ENCODE data around the gene GPD1. TPM values are rescaled to one million over a fixed set of nuclear protein-coding genes. Genes with fewer than 3 reads are reported as not detected.

GPD1 gene
- total and polyA plus RNA-seq, 10 of the 15 experiments (the other 5 are each of a cell fraction or from before 2014, with no cell fraction given), result 0.04 to 0.61 (median 0.26) TPM; not detected in 1

- SMC1A ChIA-PET (ENCODE audit: uncharacterized antibody, unreplicated experiment), result interaction anchor here (1.1 kb wide), 1 partner anchor 9 kb away, joined by 5 read pairs; no protein-coding TSS in a partner anchor
- H3K4me2 ChIP-seq (ENCODE audit: control insufficient read depth, insufficient read depth), result no peak overlapping the region
- no peak overlapping the region for H3K9ac ChIP-seq (ENCODE audit: control insufficient read depth, insufficient read depth, low read length)
- POLR2A ChIA-PET, result interaction anchor here (0.7 kb wide), 1 partner anchor 33 kb away, joined by 4 read pairs; no protein-coding TSS in a partner anchor
- ATAC-seq (no peak; the same call in 2 of the 3 replicates), DNase-seq (ENCODE audit: low read depth, low spot score) (no peak), FAIRE-seq (no peak)
- H3K9me3 ChIP-seq (replicated peaks; ENCODE audit: control insufficient read depth, insufficient read depth, low read length), result no peaks in the 10 kb centered on the region
- intact Hi-C loops (cut with micrococcal nuclease; ENCODE audit: unreplicated experiment) (no loop called here), in situ Hi-C loops (cut with MboI) (no loop called here)
- BruUV-seq (replicated peaks), result no TSS peak
- peaks cover 3% of the 10 kb centered on the region; the same call in 1 of the 2 replicates for H3K4me1 ChIP-seq (ENCODE audit: control insufficient read depth, insufficient read depth, low read length)
- CTCF ChIA-PET, result interaction anchor here (0.6 to 5.1 kb wide), 3 partner anchors 8 to 987 kb away, joined by 3 to 30 read pairs (median 3); partner anchors contain the start of gene COX14
- H3K4me3 ChIP-seq, result no peak overlapping the region
- RAD21 ChIA-PET (ENCODE audit: unreplicated experiment), result no interaction called here
- peaks cover 3% of the 10 kb centered on the region; the same call in 1 of the 2 replicates for H4K20me1 ChIP-seq (ENCODE audit: control insufficient read depth, insufficient read depth)
- H3K36me3 ChIP-seq (ENCODE audit: control insufficient read depth in 2 of 2, insufficient read depth in 2 of 2, low read length in 1 of 2), result peaks cover 6 to 17% of the 10 kb centered on the region in 2 experiments
- TF ChIP-seq MTA3 (IDR thresholded peaks at IDR 0.05; ENCODE audit: borderline replicate concordance, low read length) (no peak), ZNF592 (IDR thresholded peaks at IDR 0.05) (no peak), CTCF (IDR thresholded peaks at IDR 0.05 in 2 of 3, conservative IDR thresholded peaks at IDR 0.05 in 1 of 3; ENCODE audit: control insufficient read depth in 2 of 3, extremely low read depth in 1 of 3, insufficient read depth in 1 of 3, low read depth in 3 of 3, low read length in 3 of 3) (no peak), SRF (IDR thresholded peaks at IDR 0.05; ENCODE audit: low read depth in 2 of 2, low read length in 2 of 2) (no peak), RCOR1 (conservative IDR thresholded peaks at IDR 0.05; ENCODE audit: low read depth, low read length) (no peak), SP1 (IDR thresholded peaks at IDR 0.05; ENCODE audit: low read depth, low read length) (no peak), PRDM15 (CRISPR knock-in tag; IDR thresholded peaks at IDR 0.05) (no peak), CBX3 (IDR thresholded peaks at IDR 0.05; ENCODE audit: borderline replicate concordance, low read depth) (no peak), EED (IDR thresholded peaks at IDR 0.05; ENCODE audit: low read depth) (no peak)
- peaks cover 29% of the 10 kb centered on the region for H3K79me2 ChIP-seq (ENCODE audit: control insufficient read depth, insufficient read depth, low read length)
- no peaks in the 10 kb centered on the region for H3K27me3 ChIP-seq (replicated peaks in 1 of 2; ENCODE audit: control insufficient read depth in 2 of 2, insufficient read depth in 2 of 2, low read length in 1 of 2)
- 100% methylated on average over 2 of the region's 2 CpGs for WGBS (ENCODE audit: insufficient coverage, insufficient replicate concordance, low lambda C conversion rate, missing lambda C conversion rate)
- no peak overlapping the region for H3K27ac ChIP-seq (ENCODE audit: control insufficient read depth, insufficient read depth)
- H2AFZ ChIP-seq (ENCODE audit: control insufficient read depth, low read depth, low read length), result no peak overlapping the region
Measured at GRCh38 chr12:50119387-50119786, 15.6 kb downstream of the GPD1 start.

All from GM12878 (cell line).